ENCODE results near the gene USP11. TPM values are rescaled to one million over a fixed set of nuclear protein-coding genes. Genes with fewer than 3 reads are reported as not detected.

Gene USP11
- total RNA-seq, 1 experiment from 2014 or later = 62.0 TPM

DNA sequence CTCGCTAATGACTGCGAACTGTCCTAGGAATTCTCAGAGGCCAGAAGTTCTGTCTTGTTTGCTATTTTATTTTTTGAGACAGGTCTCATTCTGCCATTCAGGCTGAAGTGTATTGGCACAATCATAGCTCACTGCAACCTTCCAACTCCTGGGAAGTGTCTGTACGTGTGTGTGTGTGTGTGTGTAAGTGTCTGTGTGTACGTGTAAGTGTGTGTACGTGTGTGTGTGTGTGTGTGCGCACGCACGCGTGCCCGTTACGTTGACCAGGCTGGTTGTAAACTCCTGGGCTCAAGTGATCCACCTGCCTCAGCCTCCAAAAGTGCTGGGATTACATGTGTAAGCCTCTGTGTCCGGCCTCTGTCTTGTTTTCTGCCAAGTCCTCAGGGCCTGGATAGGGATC, 24.7 kb upstream of the USP11 start:
- intact Hi-C loops (cut with micrococcal nuclease) = no loop called here
- Histone ChIP-seq H3K9ac (ENCODE audit: low read length) (no peak overlapping the region), H2AFZ (ENCODE audit: low read depth, low read length, poor library complexity, severe bottlenecking) (no peak overlapping the region), H3K27ac (ENCODE audit: low read depth, low read length) (no peak overlapping the region), H3K4me2 (ENCODE audit: low read length) (no peak overlapping the region), H4K20me1 (ENCODE audit: insufficient read depth) (no peaks in the 10 kb centered on the region), H3K79me2 (ENCODE audit: insufficient read depth, low read length) (no peaks in the 10 kb centered on the region), H3K4me3 (replicated peaks in 1 of 2; ENCODE audit: low read depth in 1 of 2, low read length in 2 of 2) (no peak overlapping the region), H3K4me1 (ENCODE audit: control insufficient read depth in 1 of 2, insufficient read depth in 2 of 2, low read length in 2 of 2) (no peaks in the 10 kb centered on the region), H3K9me3 (ENCODE audit: control insufficient read depth in 1 of 2, insufficient read depth in 1 of 2, low read depth in 1 of 2, low read length in 2 of 2) (no peaks in the 10 kb centered on the region), H3K27me3 (ENCODE audit: insufficient read depth, low read length) (no peaks in the 10 kb centered on the region), H3K9me2 (ENCODE audit: insufficient read depth) (no peaks in the 10 kb centered on the region), H3K36me3 (ENCODE audit: control insufficient read depth in 1 of 2, insufficient read depth in 2 of 2, low read length in 2 of 2) (peaks cover 41 to 58% of the 10 kb centered on the region in 2 experiments)
- BruUV-seq (replicated peaks) = no TSS peak
- TF ChIP-seq SP1 (IDR thresholded peaks at IDR 0.05; ENCODE audit: low read depth) (no peak), RAD21 (IDR thresholded peaks at IDR 0.05; ENCODE audit: low read depth) (no peak), SIN3A (IDR thresholded peaks at IDR 0.05; ENCODE audit: low read depth) (no peak), CBX3 (IDR thresholded peaks at IDR 0.05; ENCODE audit: low read depth) (no peak), ELF1 (IDR thresholded peaks at IDR 0.05; ENCODE audit: borderline replicate concordance, low read depth) (no peak), POLR2AphosphoS5 (IDR thresholded peaks at IDR 0.05; ENCODE audit: low read depth, low read length) (no peak), ZNF274 (IDR thresholded peaks at IDR 0.05; ENCODE audit: low read depth, low read length) (no peak), POLR2A (IDR thresholded peaks at IDR 0.05; ENCODE audit: borderline replicate concordance, extremely low read depth, insufficient read depth, insufficient read length) (no peak)
- TF ChIP-seq, protein P1, sequence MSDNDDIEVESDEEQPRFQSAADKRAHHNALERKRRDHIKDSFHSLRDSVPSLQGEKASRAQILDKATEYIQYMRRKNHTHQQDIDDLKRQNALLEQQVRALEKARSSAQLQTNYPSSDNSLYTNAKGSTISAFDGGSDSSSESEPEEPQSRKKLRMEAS (IDR thresholded peaks at IDR 0.05) = no peak
- TF ChIP-seq, protein P2, sequence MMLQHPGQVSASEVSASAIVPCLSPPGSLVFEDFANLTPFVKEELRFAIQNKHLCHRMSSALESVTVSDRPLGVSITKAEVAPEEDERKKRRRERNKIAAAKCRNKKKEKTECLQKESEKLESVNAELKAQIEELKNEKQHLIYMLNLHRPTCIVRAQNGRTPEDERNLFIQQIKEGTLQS (IDR thresholded peaks at IDR 0.05) = no peak
- ChIA-PET CTCF (no interaction called here), POLR2A (no interaction called here), RAD21 (ENCODE audit: low non-redundant PET in 1 of 2, low total read pairs in 2 of 2, uncharacterized antibody in 2 of 2, unreplicated experiment in 2 of 2) (no interaction called here)
- ATAC-seq = no peak
- DNase-seq (ENCODE audit: low read depth, low spot score) = no peak

DNA sequence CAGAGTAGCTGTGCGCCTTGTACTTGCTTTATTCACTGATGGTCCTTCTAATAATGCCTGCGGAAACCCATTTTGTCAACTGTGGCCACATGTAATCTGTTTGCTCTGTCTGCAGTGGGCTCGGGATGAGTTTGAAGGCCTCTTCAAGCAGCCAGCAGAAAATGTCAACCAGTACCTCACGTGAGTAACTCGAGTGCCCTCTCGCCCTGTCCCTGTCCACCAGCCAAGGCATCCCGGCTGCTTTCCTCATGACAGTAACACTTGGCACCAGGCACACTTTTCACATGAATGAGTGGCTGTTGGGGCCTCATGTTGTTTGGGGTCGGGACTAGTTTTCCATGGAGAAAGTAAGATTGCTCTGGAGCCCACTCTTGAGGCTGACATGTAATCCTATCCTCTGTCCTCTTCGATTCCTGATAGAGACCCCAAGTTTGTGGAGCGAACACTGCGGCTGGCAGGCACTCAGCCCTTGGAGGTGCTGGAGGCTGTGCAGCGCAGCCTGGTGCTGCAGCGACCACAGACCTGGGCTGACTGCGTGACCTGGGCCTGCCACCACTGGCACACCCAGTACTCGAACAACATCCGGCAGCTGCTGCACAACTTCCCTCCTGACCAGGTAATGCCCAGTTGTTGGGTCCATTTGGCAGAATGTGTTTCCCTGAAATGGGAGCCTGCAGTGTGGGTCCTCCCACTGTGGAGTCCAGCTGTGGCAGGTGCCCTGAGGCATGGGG, 23.1 kb upstream of the USP11 start:
- Histone ChIP-seq H3K36me3 (ENCODE audit: control insufficient read depth in 1 of 2, insufficient read depth in 2 of 2, low read length in 2 of 2) (peaks cover 37 to 51% of the 10 kb centered on the region in 2 experiments), H3K79me2 (ENCODE audit: insufficient read depth, low read length) (no peaks in the 10 kb centered on the region), H3K9ac (ENCODE audit: low read length) (no peak overlapping the region), H3K27me3 (ENCODE audit: insufficient read depth, low read length) (no peaks in the 10 kb centered on the region), H2AFZ (ENCODE audit: low read depth, low read length, poor library complexity, severe bottlenecking) (no peak overlapping the region), H3K9me2 (ENCODE audit: insufficient read depth) (no peaks in the 10 kb centered on the region), H3K27ac (ENCODE audit: low read depth, low read length) (no peak overlapping the region), H4K20me1 (ENCODE audit: insufficient read depth) (no peaks in the 10 kb centered on the region), H3K9me3 (ENCODE audit: control insufficient read depth in 1 of 2, insufficient read depth in 1 of 2, low read depth in 1 of 2, low read length in 2 of 2) (no peaks in the 10 kb centered on the region), H3K4me1 (ENCODE audit: control insufficient read depth in 1 of 2, insufficient read depth in 2 of 2, low read length in 2 of 2) (no peaks in the 10 kb centered on the region), H3K4me3 (replicated peaks in 1 of 2; ENCODE audit: low read depth in 1 of 2, low read length in 2 of 2) (no peak overlapping the region), H3K4me2 (ENCODE audit: low read length) (no peak overlapping the region)
- intact Hi-C loops (cut with micrococcal nuclease) = no loop called here
- BruUV-seq (replicated peaks) = no TSS peak
- POLR2A ChIA-PET = no interaction called here
- RAD21 ChIA-PET (ENCODE audit: low non-redundant PET in 1 of 2, low total read pairs in 2 of 2, uncharacterized antibody in 2 of 2, unreplicated experiment in 2 of 2) = no interaction called here
- CTCF ChIA-PET = no interaction called here
- DNase-seq (ENCODE audit: low read depth, low spot score) (no peak), ATAC-seq (no peak)
- TF ChIP-seq, protein P3, sequence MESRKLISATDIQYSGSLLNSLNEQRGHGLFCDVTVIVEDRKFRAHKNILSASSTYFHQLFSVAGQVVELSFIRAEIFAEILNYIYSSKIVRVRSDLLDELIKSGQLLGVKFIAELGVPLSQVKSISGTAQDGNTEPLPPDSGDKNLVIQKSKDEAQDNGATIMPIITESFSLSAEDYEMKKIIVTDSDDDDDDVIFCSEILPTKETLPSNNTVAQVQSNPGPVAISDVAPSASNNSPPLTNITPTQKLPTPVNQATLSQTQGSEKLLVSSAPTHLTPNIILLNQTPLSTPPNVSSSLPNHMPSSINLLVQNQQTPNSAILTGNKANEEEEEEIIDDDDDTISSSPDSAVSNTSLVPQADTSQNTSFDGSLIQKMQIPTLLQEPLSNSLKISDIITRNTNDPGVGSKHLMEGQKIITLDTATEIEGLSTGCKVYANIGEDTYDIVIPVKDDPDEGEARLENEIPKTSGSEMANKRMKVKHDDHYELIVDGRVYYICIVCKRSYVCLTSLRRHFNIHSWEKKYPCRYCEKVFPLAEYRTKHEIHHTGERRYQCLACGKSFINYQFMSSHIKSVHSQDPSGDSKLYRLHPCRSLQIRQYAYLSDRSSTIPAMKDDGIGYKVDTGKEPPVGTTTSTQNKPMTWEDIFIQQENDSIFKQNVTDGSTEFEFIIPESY (IDR thresholded peaks at IDR 0.05; ENCODE audit: extremely low read depth, insufficient replicate concordance, low read length) = no peak
- TF ChIP-seq RAD21 (IDR thresholded peaks at IDR 0.05; ENCODE audit: low read depth) (no peak), ZNF274 (IDR thresholded peaks at IDR 0.05; ENCODE audit: low read depth, low read length) (no peak), ELF1 (IDR thresholded peaks at IDR 0.05; ENCODE audit: borderline replicate concordance, low read depth) (no peak), FOSL1 (IDR thresholded peaks at IDR 0.05; ENCODE audit: low read depth) (no peak), SRF (IDR thresholded peaks at IDR 0.05; ENCODE audit: low read depth) (no peak), POLR2A (IDR thresholded peaks at IDR 0.05; ENCODE audit: borderline replicate concordance, extremely low read depth, insufficient read depth, insufficient read length) (no peak), EZH2 (IDR thresholded peaks at IDR 0.05) (no peak), EGR1 (IDR thresholded peaks at IDR 0.05; ENCODE audit: low read depth) (no peak)
- TF ChIP-seq, protein P2 (IDR thresholded peaks at IDR 0.05) = no peak
- TF ChIP-seq, protein P1 (IDR thresholded peaks at IDR 0.05) = no peak
